BLaER1 treated with 17β-estradiol and CSF1 and Interleukin-3, amounts not matched to agents 10 nM and 100 nM (cell line): Measurements from ENCODE around the gene RGS3.

Experiments used
- H3K27ac ChIP-seq, 11 experiments: shearing (Covaris generic); formaldehyde crosslinking; 2 replicates each; pipeline ENCODE4 v1.8.1; 2022
- H3K27me3 ChIP-seq, 11 experiments: shearing (Covaris generic); formaldehyde crosslinking; 2 replicates each; pipeline ENCODE4 v1.8.1; 2022
- H3K36me3 ChIP-seq, 11 experiments: shearing (Covaris generic); formaldehyde crosslinking; 2 replicates each; pipeline ENCODE4 v1.8.1; 2022
- H3K4me1 ChIP-seq, 10 experiments: shearing (Covaris generic); formaldehyde crosslinking; 2 replicates each; pipeline ENCODE4 v1.8.1; 2022
- H3K4me2 ChIP-seq, 11 experiments: shearing (Covaris generic); formaldehyde crosslinking; 2 replicates each; pipeline ENCODE4 v1.8.1; 2022
- H3K4me3 ChIP-seq, 10 experiments: shearing (Covaris generic); formaldehyde crosslinking; 2 replicates each; pipeline ENCODE4 v1.8.1; 2022
- H3K9ac ChIP-seq, 11 experiments: shearing (Covaris generic); formaldehyde crosslinking; 2 replicates each; pipeline ENCODE4 v1.8.1; 2022
- H3K9me3 ChIP-seq, 11 experiments: shearing (Covaris generic); formaldehyde crosslinking; replicated peaks in 1 of 11; 2 replicates each; pipeline ENCODE4 v1.8.1; 2022
- H4K20me1 ChIP-seq, 11 experiments: shearing (Covaris generic); formaldehyde crosslinking; 2 replicates each; pipeline ENCODE4 v1.8.1; 2022
- Cebpa-rat ChIP-seq, 11 experiments: shearing (Covaris generic); IDR thresholded peaks; 2 replicates each; pipeline ENCODE4 v1.8.1; 2022

The RGS3 gene

GRCh38 chr9:113474360-113475028, 11.0 kb downstream of the RGS3 start:
- TF ChIP-seq Cebpa-rat (IDR thresholded peaks at IDR 0.05): no peak
- H3K4me3 ChIP-seq: no peak overlapping the region
- no peaks in the 10 kb centered on the region for H3K27me3 ChIP-seq
- no peaks in the 10 kb centered on the region for H4K20me1 ChIP-seq
- no peaks in the 10 kb centered on the region for H3K9me3 ChIP-seq
- H3K36me3 ChIP-seq: no peaks in the 10 kb centered on the region
- H3K27ac ChIP-seq: no peak overlapping the region
- no peak overlapping the region for H3K4me2 ChIP-seq
- peaks cover 0 to 7% (median 0%) of the 10 kb centered on the region in 10 experiments; a peak in 2 of 20 replicates for H3K4me1 ChIP-seq
- H3K9ac ChIP-seq: no peak overlapping the region

GRCh38 chr9:113475031-113475430, 11.5 kb downstream of the RGS3 start:
- no peak overlapping the region for H3K4me2 ChIP-seq
- TF ChIP-seq Cebpa-rat (IDR thresholded peaks at IDR 0.05): no peak
- no peaks in the 10 kb centered on the region for H3K27me3 ChIP-seq

DNA sequence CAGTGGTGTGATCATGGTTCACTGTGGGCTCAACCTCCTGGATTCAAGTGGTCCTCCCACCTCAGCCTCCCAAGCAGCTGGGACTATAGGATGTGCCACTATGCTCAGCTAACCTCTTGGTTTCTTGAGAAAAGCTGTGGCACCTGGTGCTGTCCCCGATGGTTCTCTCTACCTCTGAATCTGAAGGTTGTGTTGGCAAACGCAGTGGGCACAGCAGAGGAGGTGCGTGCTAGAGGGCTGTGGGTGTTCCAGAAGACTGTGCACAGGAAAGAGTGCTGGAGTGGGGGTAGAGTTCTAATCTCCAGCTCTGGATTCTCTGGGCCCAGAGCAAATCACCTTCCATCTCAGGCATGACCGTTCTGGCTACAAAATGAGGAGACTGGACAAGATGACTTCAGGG, 12.5 kb downstream of the RGS3 start:
- Histone ChIP-seq H3K27me3 (no peaks in the 10 kb centered on the region), H3K4me2 (peak overlapping the region in 1 of 11 experiments; percentile 31; a peak in 2 of 22 replicates), H3K9ac (no peak overlapping the region), H4K20me1 (no peaks in the 10 kb centered on the region), H3K36me3 (no peaks in the 10 kb centered on the region), H3K4me1 (peaks cover 0 to 7% (median 0%) of the 10 kb centered on the region in 10 experiments; a peak in 2 of 20 replicates), H3K4me3 (no peak overlapping the region), H3K27ac (no peak overlapping the region), H3K9me3 (no peaks in the 10 kb centered on the region)
- no peak for TF ChIP-seq Cebpa-rat (IDR thresholded peaks at IDR 0.05)

More at GRCh38 chr9:113475031-113475430, 11.5 kb downstream of the RGS3 start:
- Histone ChIP-seq H3K9ac (no peak overlapping the region), H4K20me1 (no peaks in the 10 kb centered on the region), H3K36me3 (no peaks in the 10 kb centered on the region), H3K27ac (no peak overlapping the region), H3K9me3 (no peaks in the 10 kb centered on the region), H3K4me1 (peaks cover 0 to 7% (median 0%) of the 10 kb centered on the region in 10 experiments; a peak in 2 of 20 replicates), H3K4me3 (no peak overlapping the region)

DNA sequence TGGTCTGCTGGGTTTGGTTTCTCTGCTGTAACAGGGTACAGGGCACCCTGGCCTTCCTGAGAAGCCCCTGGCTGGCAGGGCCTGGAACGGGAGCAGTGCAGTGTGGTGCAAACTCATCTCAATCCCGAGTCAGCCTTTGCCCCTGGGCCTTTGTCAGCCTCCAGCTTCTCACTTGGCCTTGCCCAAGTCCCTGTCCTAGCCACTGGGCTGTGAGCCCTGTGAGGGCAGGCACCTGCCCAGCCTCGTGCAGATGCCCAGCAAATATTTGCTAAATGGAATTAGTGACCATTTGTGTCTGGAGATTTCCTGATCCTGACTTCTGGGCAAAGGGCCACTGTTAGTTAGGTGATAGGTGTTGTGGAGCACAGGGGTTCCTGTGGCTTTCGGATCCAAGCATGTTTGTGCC, 13.0 kb downstream of the RGS3 start:
- H3K4me2 ChIP-seq: no peak overlapping the region
- H3K9me3 ChIP-seq: no peaks in the 10 kb centered on the region

DNA sequence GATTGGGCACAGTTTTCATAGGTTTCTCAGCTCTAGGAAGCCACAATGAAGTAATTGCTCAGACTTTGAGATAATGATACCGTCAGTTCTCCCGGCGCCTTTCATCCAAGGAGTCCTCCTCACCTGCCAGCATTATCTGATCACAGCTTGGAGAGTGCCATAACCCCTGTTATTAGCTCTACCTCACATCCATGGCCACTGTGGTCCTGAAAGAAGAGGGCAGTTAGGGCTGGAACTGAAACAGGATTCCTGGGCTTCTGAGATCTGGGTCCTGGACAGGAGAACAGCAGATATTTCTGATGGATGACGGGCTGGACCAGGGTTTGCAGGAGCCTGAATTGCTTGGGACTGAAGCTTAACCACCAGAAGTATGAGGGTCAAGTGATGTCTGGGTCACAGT, 13.5 kb downstream of the RGS3 start:
- no peak for TF ChIP-seq Cebpa-rat (IDR thresholded peaks at IDR 0.05)
- H3K36me3 ChIP-seq: no peaks in the 10 kb centered on the region
- H3K9me3 ChIP-seq: no peaks in the 10 kb centered on the region
- H3K4me1 ChIP-seq: peaks cover 0 to 7% (median 2%) of the 10 kb centered on the region in 10 experiments; a peak in 3 of 20 replicates
- H3K9ac ChIP-seq: no peak overlapping the region
- H3K4me3 ChIP-seq: no peak overlapping the region
- no peak overlapping the region for H3K4me2 ChIP-seq
- no peaks in the 10 kb centered on the region for H4K20me1 ChIP-seq
- H3K27ac ChIP-seq: no peak overlapping the region
- no peaks in the 10 kb centered on the region for H3K27me3 ChIP-seq

More for the DNA sequence above, 13.0 kb downstream of the RGS3 start:
- H3K4me1 ChIP-seq: peaks cover 0 to 7% (median 2%) of the 10 kb centered on the region in 10 experiments; a peak in 3 of 20 replicates
- no peak overlapping the region for H3K9ac ChIP-seq
- H3K27me3 ChIP-seq: no peaks in the 10 kb centered on the region
- no peaks in the 10 kb centered on the region for H3K36me3 ChIP-seq
- TF ChIP-seq Cebpa-rat (IDR thresholded peaks at IDR 0.05): no peak
- H3K27ac ChIP-seq: no peak overlapping the region
- H3K4me3 ChIP-seq: no peak overlapping the region
- no peaks in the 10 kb centered on the region for H4K20me1 ChIP-seq

DNA sequence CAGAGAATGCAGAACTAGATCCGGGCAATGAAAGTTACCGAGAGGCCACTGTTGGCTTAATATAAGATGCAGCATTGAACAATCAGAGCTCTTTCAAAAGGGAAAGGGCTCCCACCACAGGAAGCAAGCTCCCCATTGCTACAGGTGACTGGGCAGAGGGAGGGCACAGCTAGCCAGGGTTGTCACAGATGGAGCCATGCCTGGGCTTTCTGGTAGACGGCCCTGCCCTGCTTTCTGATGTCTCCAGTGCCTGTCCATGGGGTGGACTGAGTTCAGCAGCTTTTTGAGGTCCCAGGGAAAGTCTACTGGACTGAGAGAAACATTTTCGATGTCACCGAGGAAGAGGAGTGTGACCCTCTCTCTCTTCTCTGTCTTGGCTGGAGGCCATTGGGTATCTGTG, 14.1 kb downstream of the RGS3 start:
- no peak for TF ChIP-seq Cebpa-rat (IDR thresholded peaks at IDR 0.05)
- Histone ChIP-seq H3K4me1 (peaks cover 0 to 7% (median 2%) of the 10 kb centered on the region in 10 experiments; a peak in 3 of 20 replicates), H3K36me3 (no peaks in the 10 kb centered on the region), H3K4me3 (no peak overlapping the region), H3K27me3 (no peaks in the 10 kb centered on the region), H3K9me3 (no peaks in the 10 kb centered on the region), H3K9ac (no peak overlapping the region), H3K4me2 (no peak overlapping the region), H3K27ac (no peak overlapping the region), H4K20me1 (no peaks in the 10 kb centered on the region)

GRCh38 chr9:113479174-113479621, 15.7 kb downstream of the RGS3 start:
- no peak for TF ChIP-seq Cebpa-rat (IDR thresholded peaks at IDR 0.05)
- Histone ChIP-seq H3K27me3 (no peaks in the 10 kb centered on the region), H3K9me3 (no peaks in the 10 kb centered on the region), H3K9ac (no peak overlapping the region), H3K4me3 (no peak overlapping the region), H3K4me2 (no peak overlapping the region), H3K4me1 (peaks cover 2 to 12% (median 6%) of the 10 kb centered on the region in 10 experiments), H4K20me1 (no peaks in the 10 kb centered on the region), H3K27ac (no peak overlapping the region), H3K36me3 (no peaks in the 10 kb centered on the region)

- no peak overlapping the region for H3K4me2 ChIP-seq
- no peak for TF ChIP-seq Cebpa-rat (IDR thresholded peaks at IDR 0.05)
- H3K27me3 ChIP-seq: no peaks in the 10 kb centered on the region
- no peak overlapping the region for H3K4me3 ChIP-seq
- no peaks in the 10 kb centered on the region for H4K20me1 ChIP-seq
- H3K9ac ChIP-seq: no peak overlapping the region
- peaks cover 8 to 23% (median 16%) of the 10 kb centered on the region in 10 experiments for H3K4me1 ChIP-seq
- no peaks in the 10 kb centered on the region for H3K36me3 ChIP-seq
- no peak overlapping the region for H3K27ac ChIP-seq
- H3K9me3 ChIP-seq: no peaks in the 10 kb centered on the region
Measured at GRCh38 chr9:113480612-113481011, 17.1 kb downstream of the RGS3 start.

DNA sequence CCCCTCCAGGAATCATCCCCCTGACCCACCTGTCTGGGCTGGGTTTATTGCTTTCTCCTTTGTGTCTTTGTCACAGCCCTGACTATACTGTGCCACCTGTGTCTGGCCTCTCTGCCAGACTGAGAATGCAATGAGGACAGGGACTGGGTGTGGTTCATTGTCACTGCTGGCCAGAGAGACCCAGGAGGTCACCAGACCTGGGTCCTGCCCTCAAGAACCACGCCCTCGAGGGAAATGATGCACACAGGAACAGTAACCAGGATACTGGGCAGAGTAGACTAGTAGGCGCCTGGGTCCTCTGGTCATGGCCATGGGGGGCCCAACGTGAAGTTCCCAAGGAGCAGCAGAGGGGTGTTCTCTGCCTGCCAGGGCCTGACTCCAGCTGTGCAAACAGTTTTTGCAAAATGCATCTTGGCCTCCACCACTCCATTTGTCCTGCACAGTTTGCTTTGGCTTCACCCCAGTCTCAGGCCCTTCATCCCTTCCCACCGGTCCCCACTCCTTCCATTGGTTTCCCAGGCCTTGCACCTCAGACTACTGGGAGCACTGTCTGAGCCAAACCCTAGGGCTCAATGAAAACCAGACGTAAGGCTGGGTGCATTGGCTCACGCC, 17.8 kb downstream of the RGS3 start:
- TF ChIP-seq Cebpa-rat (IDR thresholded peaks at IDR 0.05): no peak
- H4K20me1 ChIP-seq: no peaks in the 10 kb centered on the region
- H3K27ac ChIP-seq: no peak overlapping the region
- H3K9ac ChIP-seq: no peak overlapping the region
- no peak overlapping the region; a peak in 1 of 22 replicates for H3K4me2 ChIP-seq
- H3K27me3 ChIP-seq: no peaks in the 10 kb centered on the region
- no peak overlapping the region for H3K4me3 ChIP-seq
- H3K9me3 ChIP-seq: no peaks in the 10 kb centered on the region
- H3K4me1 ChIP-seq: peaks cover 8 to 24% (median 14%) of the 10 kb centered on the region in 10 experiments
- H3K36me3 ChIP-seq: no peaks in the 10 kb centered on the region
